HepG2 (cell line): ENCODE measurements around the gene TMEM134. TPM values are rescaled to one million over a fixed set of nuclear protein-coding genes. Genes with fewer than 3 reads are reported as not detected.

ENCODE experiments used
- ARNT ChIP-seq: fragments of 450-650 bp; IDR thresholded peaks from 2 replicates; pipeline ENCODE4 v1.6.1; 2017
- GZF1 ChIP-seq: sonication (generic); formaldehyde crosslinking; IDR thresholded peaks from 2 replicates; pipeline ENCODE4 v1.5.1; 2020; ENCODE audit warnings: mild to moderate bottlenecking, missing genetic modification reagents
- MAFG ChIP-seq: sonication (generic); formaldehyde crosslinking; IDR thresholded peaks from 2 replicates; pipeline ENCODE4 v1.5.1; 2020; ENCODE audit warnings: mild to moderate bottlenecking, missing genetic modification reagents
- PRPF4 ChIP-seq: fragments of 200-400 bp; formaldehyde crosslinking; IDR thresholded peaks from 2 replicates; pipeline ENCODE4 v1.6.1; 2016; ENCODE audit warnings: low read length, low read depth; ENCODE audit not compliant: poor library complexity, severe bottlenecking
- RBFOX2 ChIP-seq: fragments of 200-400 bp; formaldehyde crosslinking; IDR thresholded peaks from 2 replicates; pipeline ENCODE4 v1.6.1; 2017; ENCODE audit warnings: low read depth, mild to moderate bottlenecking, low read length
- SKI ChIP-seq: fragments of 450-650 bp; IDR thresholded peaks from one replicate; pipeline ENCODE4 v1.6.1; 2018; ENCODE audit warnings: mild to moderate bottlenecking; ENCODE audit not compliant: partially characterized antibody
- SP1 ChIP-seq, 2 experiments: fragments of 450-650 bp in 1 of 2; sonication (generic) in 1 of 2; formaldehyde crosslinking in 1 of 2; IDR thresholded peaks; 2 replicates each; pipeline versions ENCODE4 v1.4.0 to v1.6.1; 2016 to 2020; ENCODE audit warnings: missing genetic modification reagents in 1 of 2
- SP140L ChIP-seq: sonication (generic); formaldehyde crosslinking; IDR thresholded peaks from 2 replicates; pipeline ENCODE4 v1.4.0; 2020; ENCODE audit warnings: missing genetic modification reagents, borderline replicate concordance
- SP4 ChIP-seq: sonication (generic); formaldehyde crosslinking; IDR thresholded peaks from 2 replicates; pipeline ENCODE4 v1.8.1; 2023; ENCODE audit warnings: mild to moderate bottlenecking, missing genetic modification reagents
- TP53 ChIP-seq: sonication (generic); formaldehyde crosslinking; conservative IDR thresholded peaks from 2 replicates; pipeline ENCODE4 v1.4.0; 2020; ENCODE audit warnings: missing genetic modification reagents
- ZNF253 ChIP-seq: sonication (generic); formaldehyde crosslinking; IDR thresholded peaks from 2 replicates; pipeline ENCODE4 v1.8.0; 2022; ENCODE audit warnings: mild to moderate bottlenecking, missing genetic modification reagents, borderline replicate concordance
- ZNF326 ChIP-seq: sonication (generic); formaldehyde crosslinking; IDR thresholded peaks from 2 replicates; pipeline ENCODE4 v1.4.0; 2020; ENCODE audit warnings: missing genetic modification reagents, borderline replicate concordance
- ZNF670 ChIP-seq: sonication (generic); formaldehyde crosslinking; IDR thresholded peaks from 2 replicates; pipeline ENCODE4 v1.8.0; 2022; ENCODE audit warnings: mild to moderate bottlenecking, missing genetic modification reagents, borderline replicate concordance
- ZNF672 ChIP-seq: sonication (generic); formaldehyde crosslinking; IDR thresholded peaks from 2 replicates; pipeline ENCODE4 v1.8.1; 2022; ENCODE audit warnings: missing genetic modification reagents
- ZNF768 ChIP-seq: sonication (generic); formaldehyde crosslinking; IDR thresholded peaks from 2 replicates; pipeline ENCODE4 v1.4.0; 2020; ENCODE audit warnings: missing genetic modification reagents
- ZNF776 ChIP-seq: sonication (generic); formaldehyde crosslinking; IDR thresholded peaks from 2 replicates; pipeline ENCODE4 v1.4.0; 2020; ENCODE audit warnings: mild to moderate bottlenecking, missing genetic modification reagents
- polyA plus RNA-seq, 8 experiments: library from polyadenylated mRNA; depleted of rRNA in 3 of 8; stranded (reverse) in 7 of 8; unstranded in 1 of 8; fragments of >200 nt; fragmentation: Illumina TruSeq in 4 of 8; extraction: Trizol in 4 of 8; gene quantifications; 2 replicates each; pipeline versions ENCODE4 v1.2.1 to v1.2.3, GENCODE V29; 2011 to 2016; ENCODE audit warnings: low read depth in 4 of 8, missing spikeins in 1 of 8, mixed read lengths in 1 of 8; ENCODE audit not compliant: insufficient read depth in 1 of 8
- total RNA-seq, 5 experiments: library from RNA; depleted of rRNA; stranded (reverse); fragments of >200 nt; fragmentation: Illumina TruSeq; extraction: Trizol; gene quantifications; 2 replicates each; pipeline ENCODE4 v1.2.3, GENCODE V29; 2016; ENCODE audit warnings: low read depth in 1 of 5
- TF ChIP-seq, protein P1 (sequence below): sonication (generic); formaldehyde crosslinking; IDR thresholded peaks from 2 replicates; pipeline ENCODE4 v1.8.1; 2023; ENCODE audit warnings: missing genetic modification reagents, inconsistent platforms, borderline replicate concordance
- TF ChIP-seq, protein P2 (sequence below): IDR thresholded peaks from 2 replicates; pipeline ENCODE4 v1.6.1; 2016; ENCODE audit warnings: mild to moderate bottlenecking
- TF ChIP-seq, protein P3 (sequence below): conservative IDR thresholded peaks from 2 replicates; pipeline ENCODE4 v1.6.1; 2018; ENCODE audit warnings: missing genetic modification reagents
- TF ChIP-seq, protein P4 (sequence below): sonication (generic); formaldehyde crosslinking; IDR thresholded peaks from 2 replicates; pipeline ENCODE4 v1.4.0; 2020; ENCODE audit warnings: missing genetic modification reagents, borderline replicate concordance
- TF ChIP-seq, protein P5 (sequence below): sonication (generic); formaldehyde crosslinking; IDR thresholded peaks from 2 replicates; pipeline ENCODE4 v1.5.0; 2020; ENCODE audit warnings: missing genetic modification reagents, mild to moderate bottlenecking, borderline replicate concordance

Gene TMEM134
- total and polyA plus RNA-seq, 2 of the 13 experiments (the other 11 are each of a cell fraction or from before 2014, with no cell fraction given): 6.9 to 26.9 TPM

DNA sequence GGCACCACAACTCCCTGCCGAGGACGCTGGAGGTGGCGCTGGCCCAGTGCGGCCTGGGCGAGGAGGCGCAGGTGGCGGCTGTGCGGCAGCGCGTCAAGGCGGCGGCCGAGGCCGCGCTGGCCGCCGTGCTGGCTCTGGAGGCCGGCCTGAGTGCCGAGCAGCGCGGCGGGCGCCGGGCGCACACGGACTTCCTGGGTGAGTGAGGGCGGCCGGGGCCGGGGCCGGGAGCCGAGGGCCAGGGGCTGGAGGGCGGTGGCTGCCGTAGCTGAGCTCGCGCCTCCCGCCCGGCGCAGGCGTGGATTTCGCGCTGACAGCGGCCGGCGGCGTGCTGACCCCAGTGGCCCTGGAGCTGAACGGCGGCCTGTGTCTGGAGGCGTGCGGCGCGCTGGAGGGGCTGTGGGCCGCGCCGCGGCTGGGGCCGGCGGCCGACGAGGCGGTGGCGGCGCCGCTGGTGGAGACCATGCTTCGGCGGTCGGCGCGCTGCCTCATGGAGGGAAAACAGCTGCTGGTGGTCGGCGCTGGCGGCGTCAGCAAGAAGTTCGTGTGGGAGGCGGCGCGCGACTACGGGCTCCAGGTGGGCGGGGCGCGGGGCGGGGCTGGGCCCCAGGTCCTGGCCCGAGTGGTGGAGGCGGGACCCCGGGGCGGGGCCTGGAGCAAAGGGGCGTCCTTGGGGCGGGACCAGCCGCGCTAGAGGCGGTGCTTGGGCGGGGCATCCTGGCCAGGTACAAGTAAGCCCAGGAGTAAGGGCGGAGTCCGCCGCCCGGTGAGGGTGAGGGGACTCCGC is 48.2 kb downstream of the TMEM134 start (continued):
- TF ChIP-seq ZNF253 (no peak), SP1 (IDR thresholded peaks at IDR 0.05) (no peak), SP1 (CRISPR knock-in tag; IDR thresholded peaks at IDR 0.05) (no peak), PRPF4 (no peak), GZF1 (CRISPR knock-in tag) (no peak), ZNF672 (CRISPR knock-in tag) (no peak), RBFOX2 (peak; percentile 72), TP53 (CRISPR knock-in tag) (no peak), ZNF670 (no peak), ZNF776 (peak; percentile 57; the same call in 1 of the 2 replicates), ARNT (no peak), ZNF326 (CRISPR knock-in tag) (no peak), SP140L (no peak), ZNF768 (no peak), MAFG (CRISPR knock-in tag) (no peak), SKI (peak; percentile 54), SP4 (peak; percentile 98)
- TF ChIP-seq, protein P1, sequence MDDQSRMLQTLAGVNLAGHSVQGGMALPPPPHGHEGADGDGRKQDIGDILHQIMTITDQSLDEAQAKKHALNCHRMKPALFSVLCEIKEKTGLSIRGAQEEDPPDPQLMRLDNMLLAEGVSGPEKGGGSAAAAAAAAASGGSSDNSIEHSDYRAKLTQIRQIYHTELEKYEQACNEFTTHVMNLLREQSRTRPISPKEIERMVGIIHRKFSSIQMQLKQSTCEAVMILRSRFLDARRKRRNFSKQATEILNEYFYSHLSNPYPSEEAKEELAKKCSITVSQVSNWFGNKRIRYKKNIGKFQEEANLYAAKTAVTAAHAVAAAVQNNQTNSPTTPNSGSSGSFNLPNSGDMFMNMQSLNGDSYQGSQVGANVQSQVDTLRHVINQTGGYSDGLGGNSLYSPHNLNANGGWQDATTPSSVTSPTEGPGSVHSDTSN (CRISPR knock-in tag): no peak
- TF ChIP-seq, protein P2, sequence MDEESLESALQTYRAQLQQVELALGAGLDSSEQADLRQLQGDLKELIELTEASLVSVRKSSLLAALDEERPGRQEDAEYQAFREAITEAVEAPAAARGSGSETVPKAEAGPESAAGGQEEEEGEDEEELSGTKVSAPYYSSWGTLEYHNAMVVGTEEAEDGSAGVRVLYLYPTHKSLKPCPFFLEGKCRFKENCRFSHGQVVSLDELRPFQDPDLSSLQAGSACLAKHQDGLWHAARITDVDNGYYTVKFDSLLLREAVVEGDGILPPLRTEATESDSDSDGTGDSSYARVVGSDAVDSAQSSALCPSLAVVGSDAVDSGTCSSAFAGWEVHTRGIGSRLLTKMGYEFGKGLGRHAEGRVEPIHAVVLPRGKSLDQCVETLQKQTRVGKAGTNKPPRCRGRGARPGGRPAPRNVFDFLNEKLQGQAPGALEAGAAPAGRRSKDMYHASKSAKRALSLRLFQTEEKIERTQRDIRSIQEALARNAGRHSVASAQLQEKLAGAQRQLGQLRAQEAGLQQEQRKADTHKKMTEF: no peak
- TF ChIP-seq, protein P3, sequence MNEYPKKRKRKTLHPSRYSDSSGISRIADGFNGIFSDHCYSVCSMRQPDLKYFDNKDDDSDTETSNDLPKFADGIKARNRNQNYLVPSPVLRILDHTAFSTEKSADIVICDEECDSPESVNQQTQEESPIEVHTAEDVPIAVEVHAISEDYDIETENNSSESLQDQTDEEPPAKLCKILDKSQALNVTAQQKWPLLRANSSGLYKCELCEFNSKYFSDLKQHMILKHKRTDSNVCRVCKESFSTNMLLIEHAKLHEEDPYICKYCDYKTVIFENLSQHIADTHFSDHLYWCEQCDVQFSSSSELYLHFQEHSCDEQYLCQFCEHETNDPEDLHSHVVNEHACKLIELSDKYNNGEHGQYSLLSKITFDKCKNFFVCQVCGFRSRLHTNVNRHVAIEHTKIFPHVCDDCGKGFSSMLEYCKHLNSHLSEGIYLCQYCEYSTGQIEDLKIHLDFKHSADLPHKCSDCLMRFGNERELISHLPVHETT (CRISPR knock-in tag): no peak
- TF ChIP-seq, protein P4, sequence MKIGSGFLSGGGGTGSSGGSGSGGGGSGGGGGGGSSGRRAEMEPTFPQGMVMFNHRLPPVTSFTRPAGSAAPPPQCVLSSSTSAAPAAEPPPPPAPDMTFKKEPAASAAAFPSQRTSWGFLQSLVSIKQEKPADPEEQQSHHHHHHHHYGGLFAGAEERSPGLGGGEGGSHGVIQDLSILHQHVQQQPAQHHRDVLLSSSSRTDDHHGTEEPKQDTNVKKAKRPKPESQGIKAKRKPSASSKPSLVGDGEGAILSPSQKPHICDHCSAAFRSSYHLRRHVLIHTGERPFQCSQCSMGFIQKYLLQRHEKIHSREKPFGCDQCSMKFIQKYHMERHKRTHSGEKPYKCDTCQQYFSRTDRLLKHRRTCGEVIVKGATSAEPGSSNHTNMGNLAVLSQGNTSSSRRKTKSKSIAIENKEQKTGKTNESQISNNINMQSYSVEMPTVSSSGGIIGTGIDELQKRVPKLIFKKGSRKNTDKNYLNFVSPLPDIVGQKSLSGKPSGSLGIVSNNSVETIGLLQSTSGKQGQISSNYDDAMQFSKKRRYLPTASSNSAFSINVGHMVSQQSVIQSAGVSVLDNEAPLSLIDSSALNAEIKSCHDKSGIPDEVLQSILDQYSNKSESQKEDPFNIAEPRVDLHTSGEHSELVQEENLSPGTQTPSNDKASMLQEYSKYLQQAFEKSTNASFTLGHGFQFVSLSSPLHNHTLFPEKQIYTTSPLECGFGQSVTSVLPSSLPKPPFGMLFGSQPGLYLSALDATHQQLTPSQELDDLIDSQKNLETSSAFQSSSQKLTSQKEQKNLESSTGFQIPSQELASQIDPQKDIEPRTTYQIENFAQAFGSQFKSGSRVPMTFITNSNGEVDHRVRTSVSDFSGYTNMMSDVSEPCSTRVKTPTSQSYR: no peak
- TF ChIP-seq, protein P5, sequence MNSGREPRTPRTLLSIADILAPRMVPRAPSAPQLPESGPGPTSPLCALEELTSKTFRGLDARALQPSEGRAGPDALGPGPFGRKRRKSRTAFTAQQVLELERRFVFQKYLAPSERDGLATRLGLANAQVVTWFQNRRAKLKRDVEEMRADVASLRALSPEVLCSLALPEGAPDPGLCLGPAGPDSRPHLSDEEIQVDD: 0 out of 2 replicates have a peak, but pooled peaks have one; percentile 62
